Stomach (tissue), 9 donors: ENCODE measurements around the gene HMGCL. TPM values are rescaled to one million over a fixed set of nuclear protein-coding genes. Genes with fewer than 3 reads are reported as not detected.
A peak's percentile ranks its signal among the peaks of the same experiment; 100 is the strongest.
"Not testable (repeated sequence)": the region's sequence is repeated elsewhere in the genome, so short reads cannot be mapped to it uniquely, and the experiment has no call there.

Source experiments
- DNase-seq, 2 donors: peaks; one replicate each; pipeline versions ENCODE4 v3.0.0 to v3.0.0-alpha.2; 2013 to 2019
- H3K27ac ChIP-seq, 5 donors: fragments of 200-600 bp in 4 of 5; sonication (generic) in 4 of 5; one replicate each; pipeline ENCODE4 v1.5.1; 2013 to 2019; ENCODE audit warnings: mild to moderate bottlenecking in 1 of 5, moderate library complexity in 1 of 5
- H3K27me3 ChIP-seq, 3 donors: fragments of 200-600 bp; sonication (generic); one replicate each; pipeline ENCODE4 v1.5.1; 2017 to 2019; ENCODE audit warnings: mixed run types in 1 of 3
- H3K36me3 ChIP-seq, 4 donors: fragments of 200-600 bp; sonication (generic); 1 replicate in 3 of 4; 2 replicates in 1 of 4; pipeline ENCODE4 v1.5.1; 2016 to 2019
- H3K4me1 ChIP-seq, 4 donors: fragments of 200-600 bp; sonication (generic); one replicate each; pipeline ENCODE4 v1.5.1; 2016 to 2019
- H3K4me3 ChIP-seq, 4 donors: fragments of 200-600 bp; sonication (generic) in 3 of 4; one replicate each; pipeline ENCODE4 v1.5.1; 2016 to 2019; ENCODE audit warnings: mild to moderate bottlenecking in 1 of 4
- H3K9me3 ChIP-seq, 4 donors: fragments of 200-600 bp; sonication (generic); one replicate each; pipeline ENCODE4 v1.5.1; 2016 to 2019
- CTCF ChIP-seq, 7 experiments: fragments of 450-650 bp in 4 of 7; fragments of 200-600 bp in 3 of 7; sonication (generic) in 3 of 7; IDR thresholded peaks; one replicate each; pipeline ENCODE4 v1.5.1; 2016 to 2019; ENCODE audit warnings: antibody characterized with exemption in 7 of 7, control low read depth in 2 of 7, mild to moderate bottlenecking in 1 of 7
- EP300 ChIP-seq: sonication (generic); formaldehyde crosslinking; IDR thresholded peaks from one replicate; pipeline ENCODE4 v1.6.1; 2017; ENCODE audit warnings: antibody characterized with exemption
- POLR2A ChIP-seq, 4 donors: fragments of 450-650 bp; IDR thresholded peaks; one replicate each; pipeline ENCODE4 v1.6.1; 2016; ENCODE audit warnings: antibody characterized with exemption in 4 of 4, control low read depth in 2 of 4, mild to moderate bottlenecking in 1 of 4, moderate library complexity in 1 of 4
- POLR2AphosphoS5 ChIP-seq, 3 donors: sonication (generic); formaldehyde crosslinking; IDR thresholded peaks; one replicate each; pipeline ENCODE4 v1.6.1; 2016; ENCODE audit warnings: antibody characterized with exemption in 3 of 3
- WGBS, 5 donors: extraction: QIAGEN DNeasy Blood & Tissue Kit in 3 of 5; methylation state at CpG; one replicate each; pipeline versions ENCODE4 v1.1.5 to v1.1.7; 2013 to 2018; 5-methylcytosine and 5-hydroxymethylcytosine counted together
- intact Hi-C: fragments of 100-400 bp; cut with DNase I; formaldehyde crosslinking; loops from one replicate; pipeline ENCODE4 v1.15.1; 2023; ENCODE audit warnings: low total_unique reads
- polyA plus RNA-seq, 3 donors: library from polyadenylated mRNA; stranded (reverse); fragments of 200-250 nt; gene quantifications; one replicate each; pipeline ENCODE4 v1.2.3, GENCODE V29; 2013
- total RNA-seq, 5 donors: library from RNA; depleted of rRNA; stranded (reverse); fragments of >200 nt; gene quantifications; one replicate each; pipeline versions ENCODE4 v1.1.0 to v1.2.3, GENCODE V29; 2014 to 2016
- donor health status: healthy with polysubstance abuse.
- donor health status: Bipolar disorder and iron deficiency.
- donor health status: healthy.

Gene HMGCL
- total and polyA plus RNA-seq, 8 donors, result 20.1 to 71.0 (median 40.8) TPM; not detected in 1

- H3K4me1 ChIP-seq, result peaks cover 17 to 24% (median 19%) of the 10 kb centered on the region in 4 donors
- intact Hi-C loops, result no loop called here
- 73 to 80% (median 78%) methylated on average over 7 of the region's 7 CpGs for WGBS, 5 donors
- no peak for TF ChIP-seq CTCF (IDR thresholded peaks at IDR 0.05)
- TF ChIP-seq POLR2A (IDR thresholded peaks at IDR 0.05), result no peak
- no peak for TF ChIP-seq EP300
- no peak for TF ChIP-seq POLR2AphosphoS5 (IDR thresholded peaks at IDR 0.05)
- DNase-seq, result no peak
- no peak overlapping the region for H3K4me3 ChIP-seq
- H3K9me3 ChIP-seq, result no peaks in the 10 kb centered on the region
- no peak overlapping the region for H3K27ac ChIP-seq
- peaks cover 3 to 57% (median 39%) of the 10 kb centered on the region in 4 donors for H3K36me3 ChIP-seq
- H3K27me3 ChIP-seq, result no peaks in the 10 kb centered on the region
Measured at GRCh38 chr1:23804183-23804835, 20.9 kb downstream of the HMGCL start.

GRCh38 chr1:23803674-23804073 lies 21.6 kb downstream of the HMGCL start:
- Histone ChIP-seq H3K4me3 (no peak overlapping the region), H3K4me1 (peaks cover 23 to 30% (median 25%) of the 10 kb centered on the region in 4 donors), H3K27ac (no peak overlapping the region), H3K9me3 (no peaks in the 10 kb centered on the region), H3K36me3 (peaks cover 3 to 57% (median 37%) of the 10 kb centered on the region in 4 donors), H3K27me3 (no peaks in the 10 kb centered on the region)
- intact Hi-C loops, result no loop called here
- WGBS, 5 donors, result 88 to 97% (median 94%) methylated on average over 5 of the region's 5 CpGs
- TF ChIP-seq EP300 (no peak), POLR2A (IDR thresholded peaks at IDR 0.05) (no peak), CTCF (IDR thresholded peaks at IDR 0.05) (no peak), POLR2AphosphoS5 (IDR thresholded peaks at IDR 0.05) (no peak)
- DNase-seq, result no peak

GRCh38 chr1:23802809-23803342 lies 22.4 kb downstream of the HMGCL start:
- peaks cover 27 to 38% (median 33%) of the 10 kb centered on the region in 4 donors for H3K4me1 ChIP-seq
- 81 to 96% (median 91%) methylated on average over 7 of the region's 7 CpGs for WGBS, 5 donors
- H3K9me3 ChIP-seq, intact Hi-C loops, DNase-seq, H3K4me3 ChIP-seq, H3K27me3 ChIP-seq: not testable (repeated sequence)
- peak overlapping the region in 1 of 5 donors; percentile 96 for H3K27ac ChIP-seq
- H3K36me3 ChIP-seq, result peaks cover under 1 to 56% (median 36%) of the 10 kb centered on the region in 4 donors

GRCh38 chr1:23801876-23802275 lies 23.4 kb downstream of the HMGCL start:
- Histone ChIP-seq H3K36me3 (peaks cover 0 to 55% (median 38%) of the 10 kb centered on the region in 4 donors), H3K4me3 (peak overlapping the region in 2 of 4 donors; percentile 72 to 88), H3K27ac (peak overlapping the region; percentile 9 to 98 (median 96)), H3K9me3 (no peaks in the 10 kb centered on the region), H3K4me1 (peaks cover 37 to 48% (median 42%) of the 10 kb centered on the region in 4 donors), H3K27me3 (no peaks in the 10 kb centered on the region)
- 55 to 62% (median 57%) methylated on average over 10 of the region's 10 CpGs for WGBS, 5 donors
- TF ChIP-seq EP300, result no peak
- no peak for TF ChIP-seq CTCF (IDR thresholded peaks at IDR 0.05)
- no peak for TF ChIP-seq POLR2AphosphoS5 (IDR thresholded peaks at IDR 0.05)
- TF ChIP-seq POLR2A (IDR thresholded peaks at IDR 0.05), result no peak
- peak in 1 of 2 donors; percentile 30 for DNase-seq
- intact Hi-C loops, result no loop called here

- peak overlapping the region; percentile 72 to 88 (median 84) for H3K4me3 ChIP-seq
- peak in 1 of 2 donors; percentile 49 for DNase-seq
- no peaks in the 10 kb centered on the region for H3K9me3 ChIP-seq
- TF ChIP-seq POLR2AphosphoS5 (IDR thresholded peaks at IDR 0.05) (no peak), EP300 (no peak), POLR2A (IDR thresholded peaks at IDR 0.05) (no peak), CTCF (IDR thresholded peaks at IDR 0.05) (no peak)
- H3K27ac ChIP-seq, result peak overlapping the region; percentile 91 to 98 (median 96)
- 12 to 32% (median 15%) methylated on average over 18 to 19 of the region's 19 CpGs for WGBS, 5 donors
- intact Hi-C loops, result no loop called here
- H3K27me3 ChIP-seq, result no peaks in the 10 kb centered on the region
- H3K36me3 ChIP-seq, result peaks cover 5 to 55% (median 38%) of the 10 kb centered on the region in 4 donors
- H3K4me1 ChIP-seq, result peaks cover 40 to 53% (median 47%) of the 10 kb centered on the region in 4 donors
Measured at GRCh38 chr1:23801338-23801748, 23.9 kb downstream of the HMGCL start.
